OCI-LY1 (cell line): ENCODE measurements around the gene ZDHHC23.

ENCODE experiments used
- H2AFZ ChIP-seq: fragments of 200-600 bp; sonication (generic), shearing (Covaris generic); 2 replicates; pipeline ENCODE4 v1.6.0; 2014; ENCODE audit warnings: antibody characterized with exemption, mild to moderate bottlenecking, low read length
- H3F3A ChIP-seq: fragments of 200-600 bp; sonication (generic), shearing (Covaris generic); 2 replicates; pipeline ENCODE4 v1.6.0; 2014; ENCODE audit warnings: mild to moderate bottlenecking, antibody characterized with exemption, low read length, moderate library complexity; ENCODE audit not compliant: insufficient read depth
- H3K27ac ChIP-seq: fragments of 200-600 bp; sonication (generic); 2 replicates; pipeline ENCODE4 v1.5.1; 2014; ENCODE audit warnings: low read length, mixed run types, mild to moderate bottlenecking, low read depth; ENCODE audit not compliant: poor library complexity, severe bottlenecking
- H3K27me3 ChIP-seq: fragments of 200-600 bp; sonication (generic); 2 replicates; pipeline ENCODE4 v1.6.0; 2014; ENCODE audit warnings: antibody characterized with exemption, mild to moderate bottlenecking, low read length, moderate library complexity; ENCODE audit not compliant: insufficient read depth
- H3K36me3 ChIP-seq: fragments of 200-600 bp; sonication (generic); 2 replicates; pipeline ENCODE4 v1.6.1; 2014; ENCODE audit warnings: mild to moderate bottlenecking, antibody characterized with exemption, low read length, moderate library complexity, mixed read lengths; ENCODE audit not compliant: insufficient read depth
- H3K4me1 ChIP-seq: fragments of 200-600 bp; sonication (generic); 2 replicates; pipeline ENCODE4 v1.5.1; 2014; ENCODE audit warnings: mild to moderate bottlenecking, low read length, moderate library complexity; ENCODE audit not compliant: insufficient read depth, severe bottlenecking
- H3K4me2 ChIP-seq: fragments of 200-600 bp; sonication (generic), shearing (Covaris generic); 2 replicates; pipeline ENCODE4 v1.6.1; 2014; ENCODE audit warnings: low read length
- H3K4me3 ChIP-seq: fragments of 200-600 bp; sonication (generic); 2 replicates; pipeline ENCODE4 v1.5.1; 2014; ENCODE audit warnings: low read length, low read depth, mild to moderate bottlenecking, mixed read lengths; ENCODE audit not compliant: poor library complexity, severe bottlenecking
- H3K79me2 ChIP-seq: fragments of 200-600 bp; shearing (Covaris generic); 2 replicates; pipeline ENCODE4 v1.6.1; 2016; ENCODE audit warnings: mixed run types, low read length, mixed read lengths; ENCODE audit not compliant: insufficient read depth
- H3K9ac ChIP-seq: fragments of 200-600 bp; sonication (generic), shearing (Covaris generic); 2 replicates; pipeline ENCODE4 v1.6.1; 2014; ENCODE audit warnings: mild to moderate bottlenecking, low read length, mixed read lengths
- H3K9me2 ChIP-seq: fragments of 200-600 bp; sonication (generic), shearing (Covaris generic); 2 replicates; pipeline ENCODE4 v1.6.1; 2014; ENCODE audit warnings: low read depth, mild to moderate bottlenecking, low read length, mixed read lengths
- H3K9me3 ChIP-seq: fragments of 200-600 bp; shearing (Covaris generic); 2 replicates; pipeline ENCODE4 v1.6.1; 2014; ENCODE audit warnings: low read length, mixed read lengths
- H4K20me1 ChIP-seq: fragments of 200-600 bp; sonication (generic), shearing (Covaris generic); 2 replicates; pipeline ENCODE4 v1.6.0; 2016; ENCODE audit warnings: mild to moderate bottlenecking, low read length; ENCODE audit not compliant: insufficient read depth
- CTCF ChIP-seq: fragments of 200-600 bp; sonication (generic), shearing (Covaris generic); IDR thresholded peaks from 2 replicates; pipeline ENCODE4 v1.5.1; 2017; ENCODE audit warnings: mild to moderate bottlenecking, antibody characterized with exemption, low read length, moderate library complexity, mixed read lengths
- EZH2 ChIP-seq: fragments of 200-600 bp; sonication (generic), shearing (Covaris generic); IDR thresholded peaks from 2 replicates; pipeline ENCODE4 v1.8.0; 2017; ENCODE audit warnings: borderline replicate concordance, mixed run types, mild to moderate bottlenecking, antibody characterized with exemption, low read length, moderate library complexity, mixed read lengths

Gene ZDHHC23

GRCh38 chr3:113968986-113969385 lies 21.2 kb downstream of the ZDHHC23 start:
- no peaks in the 10 kb centered on the region for H3F3A ChIP-seq
- no peak overlapping the region for H3K4me3 ChIP-seq
- no peak overlapping the region for H3K4me2 ChIP-seq
- H3K36me3 ChIP-seq = peaks cover 12% of the 10 kb centered on the region
- no peaks in the 10 kb centered on the region for H3K27me3 ChIP-seq
- no peaks in the 10 kb centered on the region for H4K20me1 ChIP-seq
- peaks cover 8% of the 10 kb centered on the region; the same call in 1 of the 2 replicates for H3K9me3 ChIP-seq
- no peak overlapping the region for H3K9ac ChIP-seq
- H3K9me2 ChIP-seq = no peaks in the 10 kb centered on the region
- H3K4me1 ChIP-seq = no peaks in the 10 kb centered on the region
- no peak overlapping the region for H3K27ac ChIP-seq
- no peak overlapping the region for H2AFZ ChIP-seq
- no peak for TF ChIP-seq CTCF
- TF ChIP-seq EZH2 = no peak
- no peaks in the 10 kb centered on the region for H3K79me2 ChIP-seq

GRCh38 chr3:113977822-113978221 lies 30.0 kb downstream of the ZDHHC23 start:
- H3K9me2 ChIP-seq = no peaks in the 10 kb centered on the region
- H3K27me3 ChIP-seq = no peaks in the 10 kb centered on the region
- peaks cover 8% of the 10 kb centered on the region for H3K4me1 ChIP-seq
- no peak overlapping the region for H2AFZ ChIP-seq
- no peaks in the 10 kb centered on the region for H3F3A ChIP-seq
- H3K79me2 ChIP-seq = no peaks in the 10 kb centered on the region
- no peak overlapping the region for H3K4me2 ChIP-seq
- H3K4me3 ChIP-seq = no peak overlapping the region
- H4K20me1 ChIP-seq = no peaks in the 10 kb centered on the region
- peaks cover 3% of the 10 kb centered on the region; the same call in 1 of the 2 replicates for H3K9me3 ChIP-seq
- TF ChIP-seq CTCF (no peak), EZH2 (no peak)
- no peak overlapping the region for H3K9ac ChIP-seq
- peaks cover 35% of the 10 kb centered on the region for H3K36me3 ChIP-seq
- no peak overlapping the region for H3K27ac ChIP-seq

- no peaks in the 10 kb centered on the region for H4K20me1 ChIP-seq
- no peak overlapping the region for H3K27ac ChIP-seq
- no peak overlapping the region for H3K9ac ChIP-seq
- no peaks in the 10 kb centered on the region for H3F3A ChIP-seq
- H3K4me2 ChIP-seq = no peak overlapping the region
- no peak overlapping the region for H2AFZ ChIP-seq
- H3K9me3 ChIP-seq = no peaks in the 10 kb centered on the region
- no peak overlapping the region for H3K4me3 ChIP-seq
- H3K36me3 ChIP-seq = peaks cover 18% of the 10 kb centered on the region
- H3K9me2 ChIP-seq = no peaks in the 10 kb centered on the region
- H3K4me1 ChIP-seq = peaks cover 8% of the 10 kb centered on the region
- H3K27me3 ChIP-seq = no peaks in the 10 kb centered on the region
- no peak for TF ChIP-seq CTCF
- no peak for TF ChIP-seq EZH2
- no peaks in the 10 kb centered on the region for H3K79me2 ChIP-seq
Measured at GRCh38 chr3:113979916-113980315, 32.1 kb downstream of the ZDHHC23 start.
